Measurements from ENCODE around the gene CDCA3. TPM values are rescaled to one million over a fixed set of nuclear protein-coding genes. Genes with fewer than 3 reads are reported as not detected.
"Not testable (repeated sequence)": the region's sequence is repeated elsewhere in the genome, so short reads cannot be mapped to it uniquely, and the experiment has no call there.

CDCA3 gene
- 10 to 100 TPM; 14.1 to 25.5 (median 19.5) TPM for polyA plus RNA-seq (ENCODE audit: insufficient read length in 10 of 10)
- long read RNA-seq, donor 1, partial matches to known transcripts = 0 of 4 reads
- long read RNA-seq, donor 1, other reads (novel, unspliced or antisense) = 0 of 4 reads
- long read RNA-seq, donor 2, partial matches to known transcripts = 7 of 14 reads
- long read RNA-seq, donor 2, other reads (novel, unspliced or antisense) = 0 of 14 reads
- long read RNA-seq, donor 3 = 0 reads
- long read RNA-seq, donor 4, partial matches to known transcripts = 0 of 1 reads
- long read RNA-seq, donor 4, other reads (novel, unspliced or antisense) = 0 of 1 reads
- long read RNA-seq, donor 5, partial matches to known transcripts = 15 of 26 reads
- long read RNA-seq, donor 5, other reads (novel, unspliced or antisense) = 6 of 26 reads
- long read RNA-seq, donor 6, transcript CDCA3-207 (6 exons, 1,943 nt) = major isoform, 6 of 8 reads
- long read RNA-seq, donor 6, partial matches to known transcripts = 0 of 8 reads
- long read RNA-seq, donor 6, other reads (novel, unspliced or antisense) = 0 of 8 reads
- long read RNA-seq, donor 7, transcript CDCA3-207 (6 exons, 1,943 nt) = major isoform, 5 of 782 reads
- long read RNA-seq, donor 7, partial matches to known transcripts = 186 of 782 reads
- long read RNA-seq, donor 7, other reads (novel, unspliced or antisense) = 590 of 782 reads
- long read RNA-seq, donor 8, transcript CDCA3-207 (6 exons, 1,943 nt) = major isoform, 6 of 547 reads
- long read RNA-seq, donor 8, partial matches to known transcripts = 282 of 547 reads
- long read RNA-seq, donor 8, other reads (novel, unspliced or antisense) = 252 of 547 reads
- long read RNA-seq, donor 9 = 0 reads

DNA sequence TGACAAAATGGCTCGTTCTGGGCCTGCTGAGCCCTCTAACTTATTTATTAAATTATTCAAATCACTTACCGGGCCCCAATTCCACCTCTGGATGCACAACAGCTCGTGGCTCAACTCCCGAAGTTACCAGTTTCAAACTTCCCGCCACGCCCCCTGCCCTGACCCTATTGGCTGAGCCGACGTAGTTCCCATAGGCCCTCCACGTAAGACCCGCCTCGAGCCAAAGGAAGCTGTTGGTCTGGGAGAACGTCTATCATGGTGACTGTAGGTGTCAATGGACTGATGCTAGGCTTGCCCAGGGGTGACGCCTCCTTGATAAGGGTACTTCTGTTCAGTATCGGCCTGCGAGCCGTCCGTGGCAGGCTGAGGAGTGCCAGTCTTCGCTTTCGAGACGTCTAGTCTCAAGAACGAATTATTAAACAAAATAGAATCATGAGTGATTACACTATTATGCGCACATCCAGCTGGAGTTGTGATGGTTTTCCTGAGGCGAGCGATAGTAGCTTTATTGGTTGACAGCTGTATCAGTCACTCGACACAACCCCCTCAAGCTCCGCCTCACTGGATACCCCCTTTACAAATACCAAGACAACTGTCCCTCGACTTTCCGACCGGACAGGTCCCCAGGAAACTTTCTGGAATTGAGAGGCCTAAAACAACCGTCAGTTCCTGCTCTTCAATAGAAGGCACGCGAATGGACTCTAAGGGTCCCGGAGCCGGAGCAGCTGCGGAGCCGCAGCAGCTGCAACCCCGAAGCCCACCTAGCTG is at the start of gene CDCA3:
TSS of gene CDCA3 (minus strand) at position 134 of the 768 bp plus-strand sequence. CDS start 334 bp downstream, outside the sequence.
- peak; percentile 95 to 99 (median 98) for DNase-seq

DNA sequence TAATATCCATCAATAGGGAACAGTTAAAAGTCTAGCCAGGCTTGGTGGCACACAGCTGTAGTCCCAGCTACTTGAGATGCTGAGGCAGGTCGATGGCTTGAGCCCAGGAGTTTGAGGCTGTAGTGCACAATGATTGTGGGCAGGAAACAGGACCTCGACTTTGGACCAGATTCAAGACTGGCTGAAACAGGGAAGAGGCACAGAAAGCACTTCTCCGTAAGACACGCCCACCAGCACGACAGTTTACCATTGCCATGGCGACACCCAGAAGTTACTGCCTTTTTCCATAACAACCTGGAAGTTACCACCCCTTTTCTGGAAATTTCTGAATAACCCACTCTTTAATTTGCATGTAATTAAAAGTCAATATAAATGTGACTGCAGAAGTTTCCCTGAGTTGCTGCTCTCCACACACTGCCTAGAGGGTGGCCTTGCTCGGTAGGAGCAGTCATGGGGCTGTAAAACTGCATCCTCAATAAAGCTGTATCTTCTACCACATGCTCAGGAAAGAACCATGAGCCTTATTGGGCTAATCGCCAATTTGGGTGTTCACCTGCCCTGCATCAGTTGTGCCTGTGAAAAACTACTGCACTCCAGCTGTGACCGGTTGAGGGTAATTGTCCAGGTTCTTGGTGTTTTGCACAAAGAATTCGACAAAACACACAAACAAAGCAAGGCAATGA is 48.9 kb upstream of the CDCA3 start:
- peak in 2 of 3 donors; percentile 49 to 59 for DNase-seq

DNA sequence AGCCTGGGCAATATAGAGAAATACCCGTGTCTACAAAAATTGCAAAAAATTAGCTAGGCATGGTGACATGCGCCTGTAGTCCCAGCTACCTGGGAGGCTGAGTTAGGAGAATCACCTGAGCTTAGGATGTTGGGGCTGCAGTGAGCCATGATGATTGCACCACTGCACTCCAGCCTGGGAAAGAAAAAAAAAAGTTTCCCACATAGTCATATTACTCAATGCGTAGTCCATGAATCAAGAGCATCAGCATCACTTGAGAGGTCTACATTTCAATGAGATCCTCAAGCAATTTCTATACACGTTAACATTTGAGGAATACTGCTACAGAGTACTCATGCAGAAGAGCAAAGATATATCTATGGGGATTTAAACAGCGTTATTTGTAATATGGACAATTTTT is 48.3 kb upstream of the CDCA3 start:
- DNase-seq = no peak

DNA sequence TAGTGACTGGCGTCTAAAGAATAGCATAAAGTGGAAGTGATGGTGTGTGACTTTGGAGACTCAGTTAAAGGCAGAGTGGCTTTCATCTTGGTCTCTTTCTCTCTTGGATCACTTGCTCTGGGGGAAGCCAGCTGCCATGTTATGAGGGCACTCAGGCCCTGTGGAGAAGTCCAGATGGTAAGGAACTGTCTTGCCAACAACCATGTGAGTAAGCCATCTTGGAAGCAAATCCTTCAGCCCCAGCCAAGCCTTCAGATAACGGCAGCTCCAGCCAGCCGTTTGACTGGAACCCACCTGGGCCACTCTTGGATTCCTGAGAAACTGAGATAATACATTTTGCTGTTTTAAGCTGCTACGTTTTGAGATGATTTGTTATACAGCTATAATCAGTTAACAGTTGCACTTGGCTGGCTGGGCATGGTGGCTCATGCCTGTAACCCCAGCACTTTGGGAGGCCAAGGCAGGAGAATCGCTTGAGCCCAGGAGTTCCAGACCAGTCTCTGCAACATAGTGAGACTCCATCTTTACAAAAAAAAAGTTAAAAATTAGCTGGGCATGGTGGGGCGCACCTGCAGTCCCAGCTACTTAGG is 45.9 kb upstream of the CDCA3 start:
- DNase-seq = no peak

- no peak for DNase-seq
Measured at GRCh38 chr12:6894321-6894720, 43.2 kb upstream of the CDCA3 start.

DNA sequence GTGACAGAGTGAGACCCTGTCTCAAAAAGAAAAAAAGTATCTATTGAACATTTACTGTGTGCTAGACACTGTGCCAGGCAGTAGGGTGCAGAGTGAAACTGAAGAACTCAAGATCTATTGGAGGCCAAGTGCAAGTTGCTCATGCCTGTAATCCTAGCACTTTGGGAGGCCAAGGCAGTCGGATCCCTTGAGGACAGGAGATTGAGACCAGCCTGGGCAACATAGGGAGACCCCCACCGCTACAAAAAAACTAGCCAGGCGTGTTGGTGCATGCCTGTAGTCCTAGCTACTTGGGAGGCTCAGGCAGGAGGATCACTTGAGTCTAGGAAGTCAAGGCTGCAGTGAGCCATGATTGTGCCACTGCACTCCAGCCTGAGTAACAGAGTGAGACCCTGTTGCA is 41.6 kb upstream of the CDCA3 start:
- DNase-seq = not testable (repeated sequence)

GRCh38 chr12:6891646-6892001 is 40.5 kb upstream of the CDCA3 start:
- DNase-seq = no peak

DNA sequence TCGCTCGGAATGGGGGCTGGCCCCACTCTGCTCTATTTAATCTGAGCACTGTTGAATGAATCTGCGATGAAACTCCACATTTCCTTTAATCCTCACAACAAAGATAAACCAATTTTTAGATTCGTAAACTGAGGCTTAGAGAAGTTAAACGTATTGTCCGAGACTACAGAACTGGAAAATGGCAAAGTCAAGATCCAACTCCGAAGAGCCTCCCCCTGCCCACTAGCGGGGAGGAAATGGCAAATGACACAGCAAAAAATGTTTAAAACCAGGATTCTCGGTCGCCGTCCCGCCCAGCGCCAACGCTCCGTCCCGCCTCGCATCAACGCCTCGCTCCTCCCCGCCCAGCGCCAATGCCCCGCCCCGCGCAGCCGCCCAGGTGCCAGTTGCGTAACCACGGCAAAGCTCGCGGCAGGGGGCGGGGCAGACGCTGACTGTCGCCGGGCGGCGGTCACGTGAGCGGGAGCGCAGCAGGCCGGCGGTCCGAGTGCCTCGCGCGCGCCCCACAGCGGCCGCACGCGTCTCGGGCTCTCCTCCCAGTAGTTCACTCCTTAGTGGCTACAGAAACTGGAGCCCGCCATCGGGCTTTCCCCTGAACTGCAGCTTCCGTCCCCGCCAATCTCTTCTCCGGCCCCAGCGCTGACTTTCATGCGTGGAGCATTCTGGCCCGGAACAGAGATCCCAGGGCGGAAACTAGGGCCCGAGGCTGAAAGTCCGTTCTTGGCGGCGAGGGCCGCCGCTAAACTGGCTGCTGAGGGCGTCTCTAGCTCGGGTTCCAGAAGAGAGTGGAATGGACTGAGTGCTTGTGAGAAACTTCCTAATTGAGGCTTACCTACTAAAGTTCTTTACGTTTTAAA is 39.9 kb upstream of the CDCA3 start:
- DNase-seq = peak; percentile 98 to 99 (median 99)

GRCh38 chr12:6889775-6890573 is 38.9 kb upstream of the CDCA3 start:
- not testable (repeated sequence) for DNase-seq

GRCh38 chr12:6888794-6889193 is 37.7 kb upstream of the CDCA3 start:
- DNase-seq = not testable (repeated sequence)

DNA sequence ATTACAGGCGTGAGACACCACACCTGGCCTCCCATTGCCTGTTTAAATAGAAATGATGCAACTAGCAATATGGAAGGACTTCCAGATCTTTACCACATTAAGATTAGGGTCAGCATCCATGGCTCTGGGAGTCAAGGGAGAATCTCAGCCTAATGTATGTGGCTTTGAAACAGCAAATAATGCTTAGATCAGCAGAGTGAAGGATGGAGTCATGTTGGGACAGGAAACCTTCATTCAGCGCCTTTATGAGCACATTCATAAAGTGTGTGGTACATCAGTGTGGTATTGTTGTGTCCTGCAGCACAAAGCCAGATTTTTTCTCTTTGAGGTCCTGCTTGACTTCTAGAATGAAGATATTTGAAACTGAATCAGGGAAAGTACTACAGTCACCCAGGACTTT is 37.3 kb upstream of the CDCA3 start:
- no peak for DNase-seq

DNA sequence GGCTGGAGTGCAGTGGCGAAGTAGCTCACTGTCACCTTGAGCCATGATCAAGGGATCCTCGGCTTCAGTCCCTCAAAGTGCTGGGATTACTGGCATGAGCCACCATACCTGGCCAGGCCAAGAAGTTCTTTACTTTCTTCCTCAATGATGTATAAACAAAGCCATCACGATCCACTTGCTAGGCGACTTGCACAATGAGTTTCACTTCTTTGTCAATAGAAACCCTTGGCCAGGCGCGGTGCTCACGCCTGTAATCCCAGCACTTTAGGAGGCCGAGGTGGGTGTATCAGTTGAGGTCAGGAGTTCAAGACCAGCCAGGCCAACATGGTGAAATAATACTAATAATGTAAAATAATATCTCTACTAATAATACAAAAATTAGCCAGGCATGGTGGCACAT is 36.4 kb upstream of the CDCA3 start:
- DNase-seq = no peak

- DNase-seq = not testable (repeated sequence)
Measured at GRCh38 chr12:6886206-6886999, 35.3 kb upstream of the CDCA3 start.

DNA sequence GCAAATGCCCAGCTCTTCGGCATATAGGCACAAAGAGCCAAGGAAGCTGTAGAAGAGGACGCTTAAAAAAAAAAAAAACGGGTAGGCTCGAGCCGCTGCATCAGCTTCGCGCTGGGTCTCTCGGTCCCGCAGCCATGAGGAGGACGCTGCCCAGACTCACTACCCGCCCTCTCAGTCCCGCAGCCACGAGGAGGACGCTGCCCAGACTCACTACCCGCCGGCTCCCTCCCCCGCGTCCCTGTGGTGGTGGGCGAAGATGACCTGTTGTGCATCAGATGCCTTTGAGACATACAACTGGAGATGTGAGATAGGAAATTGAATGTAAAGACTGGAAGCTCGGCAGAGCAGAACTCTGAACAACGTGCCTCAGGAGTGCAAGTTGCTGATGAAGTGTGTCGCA is 33.5 kb upstream of the CDCA3 start:
- DNase-seq = no peak

GRCh38 chr12:6883683-6884082 is 32.6 kb upstream of the CDCA3 start:
- no peak for DNase-seq

- DNase-seq = no peak
Measured at GRCh38 chr12:6883252-6883651, 32.2 kb upstream of the CDCA3 start.

DNA sequence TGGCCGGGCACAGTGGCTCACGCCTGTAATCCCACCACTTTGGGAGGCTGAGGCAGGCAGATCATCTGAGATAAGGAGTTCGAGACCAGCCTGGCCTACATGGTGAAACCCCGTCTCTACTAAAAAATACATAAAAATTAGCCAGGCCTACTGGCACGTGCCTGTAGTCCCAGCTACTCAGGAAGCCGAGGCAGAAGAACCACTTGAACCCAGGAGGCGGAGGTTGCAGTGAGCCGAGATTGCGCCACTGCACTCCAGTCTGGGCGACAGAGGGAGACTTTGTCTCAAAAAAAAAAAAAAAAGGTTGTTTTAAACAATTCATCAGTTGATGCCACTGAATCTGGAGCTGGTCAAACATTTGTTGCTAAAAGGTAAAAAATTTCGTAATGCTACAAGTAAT is 28.7 kb upstream of the CDCA3 start:
- DNase-seq = not testable (repeated sequence)

GRCh38 chr12:6874015-6874368 is 22.9 kb upstream of the CDCA3 start:
- not testable (repeated sequence) for DNase-seq

All from muscle of back (tissue), 13 donors.